ENCODE results near the gene WRAP73.

- TF ChIP-seq CTCF (IDR thresholded peaks at IDR 0.05) = no peak
- no peak for TF ChIP-seq POLR2A (IDR thresholded peaks at IDR 0.05)
- TF ChIP-seq POLR2AphosphoS5 (IDR thresholded peaks at IDR 0.05) = no peak
Measured at GRCh38 chr1:3612123-3612522, 37.8 kb downstream of the WRAP73 start.
